ENCODE results near the gene IRF2BP2. TPM values are rescaled to one million over a fixed set of nuclear protein-coding genes. Genes with fewer than 3 reads are reported as not detected.

The IRF2BP2 gene
- total RNA-seq, 2 donors from 2014 or later = 111 to 124 TPM

GRCh38 chr1:234578087-234578486 is 31.9 kb downstream of the IRF2BP2 start:
- H3K4me3 ChIP-seq = no peak overlapping the region
- WGBS = 37% methylated on average over 2 of the region's 2 CpGs
- no peak overlapping the region for H3K27ac ChIP-seq
- H3K4me1 ChIP-seq (replicated peaks) = no peaks in the 10 kb centered on the region
- no peaks in the 10 kb centered on the region for H3K36me3 ChIP-seq
- H3K9me3 ChIP-seq = no peaks in the 10 kb centered on the region
- TF ChIP-seq POLR2A (IDR thresholded peaks at IDR 0.05) (no peak), POLR2AphosphoS5 (IDR thresholded peaks at IDR 0.05) (no peak)
- TF ChIP-seq, protein P1, sequence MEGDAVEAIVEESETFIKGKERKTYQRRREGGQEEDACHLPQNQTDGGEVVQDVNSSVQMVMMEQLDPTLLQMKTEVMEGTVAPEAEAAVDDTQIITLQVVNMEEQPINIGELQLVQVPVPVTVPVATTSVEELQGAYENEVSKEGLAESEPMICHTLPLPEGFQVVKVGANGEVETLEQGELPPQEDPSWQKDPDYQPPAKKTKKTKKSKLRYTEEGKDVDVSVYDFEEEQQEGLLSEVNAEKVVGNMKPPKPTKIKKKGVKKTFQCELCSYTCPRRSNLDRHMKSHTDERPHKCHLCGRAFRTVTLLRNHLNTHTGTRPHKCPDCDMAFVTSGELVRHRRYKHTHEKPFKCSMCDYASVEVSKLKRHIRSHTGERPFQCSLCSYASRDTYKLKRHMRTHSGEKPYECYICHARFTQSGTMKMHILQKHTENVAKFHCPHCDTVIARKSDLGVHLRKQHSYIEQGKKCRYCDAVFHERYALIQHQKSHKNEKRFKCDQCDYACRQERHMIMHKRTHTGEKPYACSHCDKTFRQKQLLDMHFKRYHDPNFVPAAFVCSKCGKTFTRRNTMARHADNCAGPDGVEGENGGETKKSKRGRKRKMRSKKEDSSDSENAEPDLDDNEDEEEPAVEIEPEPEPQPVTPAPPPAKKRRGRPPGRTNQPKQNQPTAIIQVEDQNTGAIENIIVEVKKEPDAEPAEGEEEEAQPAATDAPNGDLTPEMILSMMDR (IDR thresholded peaks at IDR 0.05) = no peak
- no peak for DNase-seq (ENCODE audit: low spot score)
- no peaks in the 10 kb centered on the region for H3K27me3 ChIP-seq (replicated peaks; ENCODE audit: insufficient read depth)
- intact Hi-C loops (cut with DNase I) = no loop called here

- DNase-seq (ENCODE audit: low spot score) = no peak
- Histone ChIP-seq H3K9me3 (no peaks in the 10 kb centered on the region), H3K27me3 (replicated peaks; ENCODE audit: insufficient read depth) (no peaks in the 10 kb centered on the region), H3K4me1 (replicated peaks) (no peaks in the 10 kb centered on the region), H3K27ac (no peak overlapping the region), H3K36me3 (no peaks in the 10 kb centered on the region), H3K4me3 (no peak overlapping the region)
- 42% methylated on average over 2 of the region's 2 CpGs for WGBS
- no peak for TF ChIP-seq POLR2AphosphoS5 (IDR thresholded peaks at IDR 0.05)
- TF ChIP-seq, protein P1 (IDR thresholded peaks at IDR 0.05) = no peak
- TF ChIP-seq POLR2A (IDR thresholded peaks at IDR 0.05) = no peak
- intact Hi-C loops (cut with DNase I) = no loop called here
Measured at GRCh38 chr1:234573711-234574299, 36.2 kb downstream of the IRF2BP2 start.

- Histone ChIP-seq H3K27ac (no peak overlapping the region), H3K36me3 (no peaks in the 10 kb centered on the region), H3K4me3 (no peak overlapping the region), H3K4me1 (replicated peaks) (no peaks in the 10 kb centered on the region), H3K27me3 (replicated peaks; ENCODE audit: insufficient read depth) (no peaks in the 10 kb centered on the region), H3K9me3 (no peaks in the 10 kb centered on the region)
- intact Hi-C loops (cut with DNase I) = no loop called here
- no peak for TF ChIP-seq POLR2AphosphoS5 (IDR thresholded peaks at IDR 0.05)
- TF ChIP-seq POLR2A (IDR thresholded peaks at IDR 0.05) = no peak
- TF ChIP-seq, protein P1 (IDR thresholded peaks at IDR 0.05) = no peak
- no peak for DNase-seq (ENCODE audit: low spot score)
- WGBS = 76% methylated on average over 7 of the region's 7 CpGs
Measured at GRCh38 chr1:234572966-234573365, 37.0 kb downstream of the IRF2BP2 start.

- no peaks in the 10 kb centered on the region for H3K4me1 ChIP-seq (replicated peaks)
- DNase-seq (ENCODE audit: low spot score) = no peak
- 72% methylated on average over 2 of the region's 2 CpGs for WGBS
- H3K36me3 ChIP-seq = no peaks in the 10 kb centered on the region
- H3K9me3 ChIP-seq = no peaks in the 10 kb centered on the region
- TF ChIP-seq, protein P1 (IDR thresholded peaks at IDR 0.05) = no peak
- TF ChIP-seq POLR2A (IDR thresholded peaks at IDR 0.05) = no peak
- no peak for TF ChIP-seq POLR2AphosphoS5 (IDR thresholded peaks at IDR 0.05)
- no peak overlapping the region for H3K27ac ChIP-seq
- H3K4me3 ChIP-seq = no peak overlapping the region
- H3K27me3 ChIP-seq (replicated peaks; ENCODE audit: insufficient read depth) = no peaks in the 10 kb centered on the region
- intact Hi-C loops (cut with DNase I) = no loop called here
Measured at GRCh38 chr1:234571702-234572101, 38.3 kb downstream of the IRF2BP2 start.
